ENCODE data around the gene CFAP73. TPM values are rescaled to one million over a fixed set of nuclear protein-coding genes. Genes with fewer than 3 reads are reported as not detected.

CFAP73 gene
- polyA plus RNA-seq, 1 donor from 2014 or later: not detected

Small RNAs within 50 kb of the gene (small RNA-seq; reads per million reads assigned to genes)
- 0 reads per million in 3 experiments for gene MIR7106
- 0 to 1.2 (median 0) reads per million in 3 experiments for gene RF00019

Other genes with a start within 250 kb of the CFAP73 start
- not detected in 2 replicates for gene OAS1, start 242.8 kb upstream of the CFAP73 start, polyA plus RNA-seq
- not detected in 2 replicates for gene OAS3, start 211.2 kb upstream of the CFAP73 start, polyA plus RNA-seq
- gene OAS2, start 171.2 kb upstream of the CFAP73 start, polyA plus RNA-seq: not detected in 2 replicates
- 30.7 and 42.8 TPM in 2 replicates for gene DTX1, start 93.0 kb upstream of the CFAP73 start, polyA plus RNA-seq
- gene RASAL1, start 14.0 kb upstream of the CFAP73 start, polyA plus RNA-seq: 0.14 and 0.15 TPM in 2 replicates
- 52.2 and 63.3 TPM in 2 replicates for gene DDX54, start 35.8 kb downstream of the CFAP73 start, polyA plus RNA-seq
- gene RITA1, start 36.0 kb downstream of the CFAP73 start, polyA plus RNA-seq: 22.8 and 23.3 TPM in 2 replicates
- 3.8 and 4.0 TPM in 2 replicates for gene TPCN1, start 71.7 kb downstream of the CFAP73 start, polyA plus RNA-seq
- 1.1 TPM in 2 replicates for gene SLC8B1, start 185.4 kb downstream of the CFAP73 start, polyA plus RNA-seq
- 4.8 and 6.7 TPM in 2 replicates for gene PLBD2, start 208.9 kb downstream of the CFAP73 start, polyA plus RNA-seq

All from neural cell (in vitro differentiated cells).